Daoy (cell line): ENCODE results near the gene IGFL1. TPM values are rescaled to one million over a fixed set of nuclear protein-coding genes. Genes with fewer than 3 reads are reported as not detected.
"Not testable (repeated sequence)": the region's sequence is repeated elsewhere in the genome, so short reads cannot be mapped to it uniquely, and the experiment has no call there.

ENCODE experiments used
- DNase-seq: peaks from one replicate; pipeline ENCODE4 v3.0.0-alpha.2; 2015; ENCODE audit warnings: low read depth
- total RNA-seq: library from RNA; depleted of rRNA; stranded (reverse); fragments of >200 nt; shearing (Covaris generic); gene quantifications from 2 replicates; pipeline ENCODE4 v1.2.3, GENCODE V29; 2014; rRNA removed

IGFL1 gene
- total RNA-seq, 1 experiment from 2014 or later: not detected

DNA sequence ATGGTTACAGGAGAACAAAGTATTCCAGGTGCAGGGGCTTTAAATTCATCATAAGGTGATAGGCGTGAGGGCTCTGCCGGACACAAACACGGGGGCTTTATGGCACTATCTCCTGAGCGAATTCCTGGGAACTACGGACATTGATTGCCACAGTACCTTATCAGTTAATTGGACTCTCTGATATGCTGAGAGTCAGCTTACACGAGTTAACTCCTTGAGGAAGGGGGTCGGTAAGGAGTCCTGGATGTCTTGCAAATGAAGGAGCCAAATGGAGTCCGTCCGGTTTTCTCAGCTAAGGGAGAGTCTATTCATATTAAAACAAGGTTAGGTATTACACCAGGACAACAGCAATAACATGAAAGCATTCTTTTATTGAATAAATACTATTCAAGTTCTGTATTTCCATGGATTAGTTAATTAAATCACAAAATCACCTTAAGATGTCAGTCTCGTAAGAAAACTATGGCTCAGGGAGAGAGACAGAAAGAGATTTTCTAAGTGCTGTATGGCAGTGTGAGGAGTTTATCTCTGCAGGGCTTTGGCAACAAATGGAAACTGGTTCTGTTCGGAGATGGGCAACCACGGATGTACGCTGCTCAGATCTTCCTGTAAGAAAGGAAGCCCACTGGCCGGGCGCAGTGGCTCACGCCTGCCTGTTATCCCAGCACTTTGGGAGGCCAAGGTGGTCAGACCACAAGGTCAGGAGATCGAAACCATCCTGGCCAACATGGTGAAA is 41.1 kb downstream of the IGFL1 start:
- no peak for DNase-seq

- DNase-seq: peak; percentile 93
These were observed 42.1 kb downstream of the IGFL1 start for GRCh38 chr19:46271481-46272197.

DNA sequence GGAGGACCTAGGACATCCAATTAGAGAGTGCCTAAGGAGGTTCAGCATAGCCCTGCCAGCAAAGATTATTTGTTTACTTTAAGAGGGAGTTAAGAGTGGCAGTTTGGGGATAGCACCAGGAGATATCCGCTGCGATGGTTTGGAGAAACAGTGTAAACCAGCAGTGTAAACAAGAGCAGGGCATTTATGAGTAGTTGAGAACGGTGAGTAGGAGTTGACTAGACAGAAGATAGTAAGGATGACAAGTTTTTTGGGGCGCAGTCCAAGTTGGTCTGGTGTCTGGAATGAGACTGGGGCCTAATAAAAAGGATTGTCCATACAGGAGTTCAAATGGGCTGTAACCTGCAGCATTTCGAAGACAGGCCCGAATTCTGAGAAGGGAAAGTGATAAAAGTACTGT is 44.4 kb downstream of the IGFL1 start:
- DNase-seq: not testable (repeated sequence)

- DNase-seq: no peak
These were observed 49.6 kb downstream of the IGFL1 start for GRCh38 chr19:46279177-46279576.

Other genes starting within 250 kb of the IGFL1 start
- gene CCDC61, start 234.3 kb upstream of the IGFL1 start, total RNA-seq: 5.5 and 7.7 TPM in 2 replicates
- not detected in 2 replicates for gene PGLYRP1, start 206.7 kb upstream of the IGFL1 start, total RNA-seq
- gene IGFL4, start 188.7 kb upstream of the IGFL1 start, total RNA-seq: not detected in 2 replicates
- gene IGFL3, start 105.1 kb upstream of the IGFL1 start, total RNA-seq: not detected in 2 replicates
- not detected in 2 replicates for gene IGFL2, start 81.5 kb upstream of the IGFL1 start, total RNA-seq
- gene HIF3A, start 67.3 kb downstream of the IGFL1 start, total RNA-seq: not detected in 2 replicates
- 59.4 and 80.8 TPM in 2 replicates for gene PPP5C, start 117.3 kb downstream of the IGFL1 start, total RNA-seq
- 8.8 and 9.2 TPM in 2 replicates for gene CCDC8, start 183.8 kb downstream of the IGFL1 start, total RNA-seq
- gene PNMA8C, start 199.2 kb downstream of the IGFL1 start, total RNA-seq: not detected in 2 replicates
- gene PNMA8A, start 241.8 kb downstream of the IGFL1 start, total RNA-seq: 4.4 and 4.6 TPM in 2 replicates